ENCODE data around the gene NEGR1.

DNA sequence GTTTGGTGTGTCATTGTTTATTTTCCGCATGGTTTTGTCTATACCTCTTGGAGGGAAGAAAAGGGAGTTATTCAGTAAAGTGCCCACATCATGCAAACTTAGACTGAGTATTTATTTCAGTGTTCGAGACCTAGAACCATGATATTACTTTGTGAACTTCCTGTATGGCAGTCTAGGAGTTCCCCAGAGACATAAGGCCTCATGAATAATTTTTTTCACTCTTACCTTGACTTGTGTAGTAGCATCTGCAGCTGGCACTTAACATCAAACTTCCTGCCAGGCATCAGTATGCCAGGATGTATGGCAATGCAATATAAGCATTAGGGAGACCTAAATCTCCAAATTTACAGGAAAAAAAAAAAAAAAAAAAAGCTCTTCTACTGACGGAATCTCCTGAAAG lies 287.7 kb downstream of the NEGR1 start:
- TF ChIP-seq TAF1 (conservative IDR thresholded peaks at IDR 0.05): no peak
- TF ChIP-seq, protein P1, sequence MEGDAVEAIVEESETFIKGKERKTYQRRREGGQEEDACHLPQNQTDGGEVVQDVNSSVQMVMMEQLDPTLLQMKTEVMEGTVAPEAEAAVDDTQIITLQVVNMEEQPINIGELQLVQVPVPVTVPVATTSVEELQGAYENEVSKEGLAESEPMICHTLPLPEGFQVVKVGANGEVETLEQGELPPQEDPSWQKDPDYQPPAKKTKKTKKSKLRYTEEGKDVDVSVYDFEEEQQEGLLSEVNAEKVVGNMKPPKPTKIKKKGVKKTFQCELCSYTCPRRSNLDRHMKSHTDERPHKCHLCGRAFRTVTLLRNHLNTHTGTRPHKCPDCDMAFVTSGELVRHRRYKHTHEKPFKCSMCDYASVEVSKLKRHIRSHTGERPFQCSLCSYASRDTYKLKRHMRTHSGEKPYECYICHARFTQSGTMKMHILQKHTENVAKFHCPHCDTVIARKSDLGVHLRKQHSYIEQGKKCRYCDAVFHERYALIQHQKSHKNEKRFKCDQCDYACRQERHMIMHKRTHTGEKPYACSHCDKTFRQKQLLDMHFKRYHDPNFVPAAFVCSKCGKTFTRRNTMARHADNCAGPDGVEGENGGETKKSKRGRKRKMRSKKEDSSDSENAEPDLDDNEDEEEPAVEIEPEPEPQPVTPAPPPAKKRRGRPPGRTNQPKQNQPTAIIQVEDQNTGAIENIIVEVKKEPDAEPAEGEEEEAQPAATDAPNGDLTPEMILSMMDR (IDR thresholded peaks at IDR 0.05; ENCODE audit: low read depth, low read length, missing input control): no peak
